HepG2 (cell line): Measurements from ENCODE around the gene AP4S1. TPM values are rescaled to one million over a fixed set of nuclear protein-coding genes. Genes with fewer than 3 reads are reported as not detected.

Source experiments
- ELF4 ChIP-seq: sonication (generic); formaldehyde crosslinking; IDR thresholded peaks from 2 replicates; pipeline ENCODE4 v1.5.0; 2020; ENCODE audit warnings: missing genetic modification reagents, mild to moderate bottlenecking, moderate library complexity, borderline replicate concordance
- FOXA1 ChIP-seq, 2 experiments: fragments of 450-650 bp in 1 of 2; sonication (generic) in 1 of 2; formaldehyde crosslinking in 1 of 2; IDR thresholded peaks; 2 replicates each; pipeline versions ENCODE4 v1.4.0 to v1.6.1; 2016 to 2020; ENCODE audit warnings: missing genetic modification reagents in 1 of 2
- KDM2A ChIP-seq: sonication (generic); formaldehyde crosslinking; IDR thresholded peaks from 2 replicates; pipeline ENCODE4 v1.4.0; 2020; ENCODE audit warnings: low read depth, missing genetic modification reagents, borderline replicate concordance
- MAZ ChIP-seq, 2 experiments: sonication (generic) in 1 of 2; formaldehyde crosslinking in 1 of 2; IDR thresholded peaks; 2 replicates each; pipeline versions ENCODE4 v1.5.0 to v1.6.1; 2012 to 2020; ENCODE audit warnings: low read depth in 2 of 2, mild to moderate bottlenecking in 2 of 2, borderline replicate concordance in 1 of 2, improper control_type of control experiment in 1 of 2, low read length in 1 of 2, missing genetic modification reagents in 1 of 2, moderate library complexity in 1 of 2
- NAIF1 ChIP-seq: sonication (generic); formaldehyde crosslinking; IDR thresholded peaks from 2 replicates; pipeline ENCODE4 v1.5.0; 2020; ENCODE audit warnings: mild to moderate bottlenecking, missing genetic modification reagents, borderline replicate concordance
- NR1H2 ChIP-seq: sonication (generic); formaldehyde crosslinking; IDR thresholded peaks from 2 replicates; pipeline ENCODE4 v1.8.1; 2022; ENCODE audit warnings: low read depth, missing genetic modification reagents, borderline replicate concordance
- PCBP2 ChIP-seq: fragments of 200-400 bp; formaldehyde crosslinking; optimal IDR thresholded peaks from 2 replicates; pipeline ENCODE3; 2018; ENCODE audit warnings: low read length, low read depth; ENCODE audit not compliant: poor library complexity, severe bottlenecking
- POLR2AphosphoS2 ChIP-seq: IDR thresholded peaks from 2 replicates; pipeline ENCODE4 v1.6.1; 2011; ENCODE audit warnings: low read depth, low read length, improper control_type of control experiment
- RFXAP ChIP-seq: sonication (generic); formaldehyde crosslinking; IDR thresholded peaks from 2 replicates; pipeline ENCODE4 v1.4.0; 2020; ENCODE audit warnings: missing genetic modification reagents, borderline replicate concordance
- SOX5 ChIP-seq: IDR thresholded peaks from 2 replicates; pipeline ENCODE4 v1.6.1; 2016; ENCODE audit warnings: borderline replicate concordance
- THAP11 ChIP-seq: IDR thresholded peaks from 2 replicates; pipeline ENCODE4 v1.6.1; 2016; ENCODE audit warnings: missing biosample characterization, missing genetic modification reagents
- USF2 ChIP-seq, 2 experiments: sonication (generic) in 1 of 2; formaldehyde crosslinking in 1 of 2; IDR thresholded peaks; 2 replicates each; pipeline versions ENCODE4 v1.5.1 to v1.6.1; 2011 to 2020; ENCODE audit warnings: borderline replicate concordance in 1 of 2, low read depth in 1 of 2, low read length in 1 of 2, mild to moderate bottlenecking in 1 of 2, missing genetic modification reagents in 1 of 2, moderate library complexity in 1 of 2
- YEATS2 ChIP-seq: sonication (generic); formaldehyde crosslinking; IDR thresholded peaks from 2 replicates; pipeline ENCODE4 v1.4.0; 2020; ENCODE audit warnings: missing genetic modification reagents, borderline replicate concordance
- YEATS4 ChIP-seq: sonication (generic); formaldehyde crosslinking; IDR thresholded peaks from 2 replicates; pipeline ENCODE4 v1.4.0; 2020; ENCODE audit warnings: missing genetic modification reagents, borderline replicate concordance
- ZNF33B ChIP-seq: sonication (generic); formaldehyde crosslinking; IDR thresholded peaks from 2 replicates; pipeline ENCODE4 v1.5.1; 2020; ENCODE audit warnings: mild to moderate bottlenecking, missing genetic modification reagents
- ZNF652 ChIP-seq: IDR thresholded peaks from 2 replicates; pipeline ENCODE4 v1.6.1; 2016; ENCODE audit warnings: low read depth, borderline replicate concordance
- ZNF782 ChIP-seq: sonication (generic); formaldehyde crosslinking; IDR thresholded peaks from 2 replicates; pipeline ENCODE4 v1.4.0; 2020; ENCODE audit warnings: missing genetic modification reagents, mild to moderate bottlenecking, borderline replicate concordance
- ZNF839 ChIP-seq: sonication (generic); formaldehyde crosslinking; IDR thresholded peaks from 2 replicates; pipeline ENCODE4 v1.4.0; 2020; ENCODE audit warnings: missing genetic modification reagents, mild to moderate bottlenecking, borderline replicate concordance
- polyA plus RNA-seq, 8 experiments: library from polyadenylated mRNA; depleted of rRNA in 3 of 8; stranded (reverse) in 7 of 8; unstranded in 1 of 8; fragments of >200 nt; fragmentation: Illumina TruSeq in 4 of 8; extraction: Trizol in 4 of 8; gene quantifications; 2 replicates each; pipeline versions ENCODE4 v1.2.1 to v1.2.3, GENCODE V29; 2011 to 2016; ENCODE audit warnings: low read depth in 4 of 8, missing spikeins in 1 of 8, mixed read lengths in 1 of 8; ENCODE audit not compliant: insufficient read depth in 1 of 8
- total RNA-seq, 5 experiments: library from RNA; depleted of rRNA; stranded (reverse); fragments of >200 nt; fragmentation: Illumina TruSeq; extraction: Trizol; gene quantifications; 2 replicates each; pipeline ENCODE4 v1.2.3, GENCODE V29; 2016; ENCODE audit warnings: low read depth in 1 of 5
- TF ChIP-seq, protein P1 (sequence below): IDR thresholded peaks from 2 replicates; pipeline ENCODE4 v1.4.0; 2020; ENCODE audit warnings: mild to moderate bottlenecking, missing genetic modification reagents
- TF ChIP-seq, protein P2 (sequence below): IDR thresholded peaks from 2 replicates; pipeline ENCODE4 v1.6.1; 2016; ENCODE audit warnings: missing genetic modification reagents, missing compliant biosample characterization

Gene AP4S1
- total and polyA plus RNA-seq, 2 of the 13 experiments (the other 11 are each of a cell fraction or from before 2014, with no cell fraction given), result 3.9 to 21.1 TPM

- TF ChIP-seq ZNF652 (CRISPR knock-in tag), result peak; percentile 89
- TF ChIP-seq, protein P1, sequence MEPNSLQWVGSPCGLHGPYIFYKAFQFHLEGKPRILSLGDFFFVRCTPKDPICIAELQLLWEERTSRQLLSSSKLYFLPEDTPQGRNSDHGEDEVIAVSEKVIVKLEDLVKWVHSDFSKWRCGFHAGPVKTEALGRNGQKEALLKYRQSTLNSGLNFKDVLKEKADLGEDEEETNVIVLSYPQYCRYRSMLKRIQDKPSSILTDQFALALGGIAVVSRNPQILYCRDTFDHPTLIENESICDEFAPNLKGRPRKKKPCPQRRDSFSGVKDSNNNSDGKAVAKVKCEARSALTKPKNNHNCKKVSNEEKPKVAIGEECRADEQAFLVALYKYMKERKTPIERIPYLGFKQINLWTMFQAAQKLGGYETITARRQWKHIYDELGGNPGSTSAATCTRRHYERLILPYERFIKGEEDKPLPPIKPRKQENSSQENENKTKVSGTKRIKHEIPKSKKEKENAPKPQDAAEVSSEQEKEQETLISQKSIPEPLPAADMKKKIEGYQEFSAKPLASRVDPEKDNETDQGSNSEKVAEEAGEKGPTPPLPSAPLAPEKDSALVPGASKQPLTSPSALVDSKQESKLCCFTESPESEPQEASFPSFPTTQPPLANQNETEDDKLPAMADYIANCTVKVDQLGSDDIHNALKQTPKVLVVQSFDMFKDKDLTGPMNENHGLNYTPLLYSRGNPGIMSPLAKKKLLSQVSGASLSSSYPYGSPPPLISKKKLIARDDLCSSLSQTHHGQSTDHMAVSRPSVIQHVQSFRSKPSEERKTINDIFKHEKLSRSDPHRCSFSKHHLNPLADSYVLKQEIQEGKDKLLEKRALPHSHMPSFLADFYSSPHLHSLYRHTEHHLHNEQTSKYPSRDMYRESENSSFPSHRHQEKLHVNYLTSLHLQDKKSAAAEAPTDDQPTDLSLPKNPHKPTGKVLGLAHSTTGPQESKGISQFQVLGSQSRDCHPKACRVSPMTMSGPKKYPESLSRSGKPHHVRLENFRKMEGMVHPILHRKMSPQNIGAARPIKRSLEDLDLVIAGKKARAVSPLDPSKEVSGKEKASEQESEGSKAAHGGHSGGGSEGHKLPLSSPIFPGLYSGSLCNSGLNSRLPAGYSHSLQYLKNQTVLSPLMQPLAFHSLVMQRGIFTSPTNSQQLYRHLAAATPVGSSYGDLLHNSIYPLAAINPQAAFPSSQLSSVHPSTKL (CRISPR knock-in tag), result peak; percentile 63
- peak; percentile 76 for TF ChIP-seq SOX5
- TF ChIP-seq POLR2AphosphoS2, result 0 out of 2 replicates have a peak, but pooled peaks have one; percentile 56
- no peak for TF ChIP-seq MAZ (IDR thresholded peaks at IDR 0.05; ENCODE audit: borderline replicate concordance, low read depth, low read length)
- 0 out of 2 replicates have a peak, but pooled peaks have one; percentile 25 for TF ChIP-seq MAZ (CRISPR knock-in tag; IDR thresholded peaks at IDR 0.05; ENCODE audit: low read depth)
- no peak for TF ChIP-seq ZNF782 (CRISPR knock-in tag)
- TF ChIP-seq, protein P2, sequence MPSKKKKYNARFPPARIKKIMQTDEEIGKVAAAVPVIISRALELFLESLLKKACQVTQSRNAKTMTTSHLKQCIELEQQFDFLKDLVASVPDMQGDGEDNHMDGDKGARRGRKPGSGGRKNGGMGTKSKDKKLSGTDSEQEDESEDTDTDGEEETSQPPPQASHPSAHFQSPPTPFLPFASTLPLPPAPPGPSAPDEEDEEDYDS, result peak; percentile 60; the same call in 1 of the 2 replicates
- TF ChIP-seq KDM2A, result no peak
- TF ChIP-seq FOXA1 (IDR thresholded peaks at IDR 0.05), result no peak
- TF ChIP-seq FOXA1 (CRISPR knock-in tag; IDR thresholded peaks at IDR 0.05), result peak; percentile 93
- TF ChIP-seq ELF4 (CRISPR knock-in tag), result peak; percentile 48; the same call in 1 of the 2 replicates
- TF ChIP-seq ZNF33B, result no peak
- no peak for TF ChIP-seq PCBP2
- TF ChIP-seq NR1H2 (CRISPR knock-in tag), result no peak
- no peak for TF ChIP-seq ZNF839 (CRISPR knock-in tag)
- TF ChIP-seq YEATS4 (CRISPR knock-in tag), result 0 out of 2 replicates have a peak, but pooled peaks have one; percentile 33
- no peak for TF ChIP-seq USF2 (IDR thresholded peaks at IDR 0.05; ENCODE audit: low read depth, low read length)
- TF ChIP-seq USF2 (CRISPR knock-in tag; IDR thresholded peaks at IDR 0.05; ENCODE audit: borderline replicate concordance), result peak; percentile 64; the same call in 1 of the 2 replicates
- TF ChIP-seq NAIF1 (CRISPR knock-in tag), result 0 out of 2 replicates have a peak, but pooled peaks have one; percentile 24
- 0 out of 2 replicates have a peak, but pooled peaks have one; percentile 18 for TF ChIP-seq THAP11 (CRISPR knock-in tag)
- TF ChIP-seq YEATS2 (CRISPR knock-in tag), result peak; percentile 37; the same call in 1 of the 2 replicates
- no peak for TF ChIP-seq RFXAP
Observed at GRCh38 chr14:31127690-31128089, 102.2 kb downstream of the AP4S1 start (continued).
